ENCODE data around the gene NOL11. TPM values are rescaled to one million over a fixed set of nuclear protein-coding genes. Genes with fewer than 3 reads are reported as not detected.
"Not testable (repeated sequence)": the region's sequence is repeated elsewhere in the genome, so short reads cannot be mapped to it uniquely, and the experiment has no call there.

The NOL11 gene
- total RNA-seq, 1 donor from 2014 or later, result 90.4 TPM

DNA sequence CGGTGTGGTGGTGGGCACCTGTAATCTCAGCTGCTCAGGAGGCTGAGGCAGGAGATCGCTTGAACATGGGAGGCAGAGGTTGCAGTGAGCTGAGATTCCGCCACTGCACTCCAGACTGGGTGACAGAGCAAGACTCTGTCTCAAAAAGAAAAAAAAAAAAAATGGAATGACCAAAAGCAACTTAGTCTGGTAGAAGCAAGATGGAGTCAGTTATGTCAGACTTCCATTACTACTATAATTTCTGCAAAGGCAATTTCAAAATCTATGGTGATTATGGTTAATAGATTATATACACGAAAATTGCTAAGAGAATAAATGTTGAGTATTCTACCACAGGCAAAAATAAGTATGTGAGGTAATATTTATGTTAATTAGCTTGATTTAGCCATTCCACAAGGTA, 32.3 kb downstream of the NOL11 start:
- H3K27me3 ChIP-seq, result no peaks in the 10 kb centered on the region
- H2AFZ ChIP-seq (replicated peaks), result no peak overlapping the region
- H3K9me3 ChIP-seq (ENCODE audit: low read depth), result no peaks in the 10 kb centered on the region
- H3F3A ChIP-seq (ENCODE audit: low read depth), result peaks cover 11% of the 10 kb centered on the region
- H3K79me2 ChIP-seq (ENCODE audit: low read depth), result no peaks in the 10 kb centered on the region
- no peak overlapping the region for H3K27ac ChIP-seq
- no peak for DNase-seq (ENCODE audit: low spot score)
- H3K4me3 ChIP-seq, result no peak overlapping the region
- TF ChIP-seq CTCF (IDR thresholded peaks at IDR 0.05) (no peak), EZH2 (IDR thresholded peaks at IDR 0.05) (no peak), EZH2phosphoT487 (IDR thresholded peaks at IDR 0.05) (no peak)
- peaks cover 7% of the 10 kb centered on the region for H3K36me3 ChIP-seq
- Mint-ChIP-seq H3K27me3 (ENCODE audit: insufficient read depth, low read depth) (no peaks in the 10 kb centered on the region), H3K27ac (no peak overlapping the region), H3K9me3 (no peaks in the 10 kb centered on the region), H3K4me3 (no peak overlapping the region), H3K4me1 (no peaks in the 10 kb centered on the region), H3K36me3 (peaks cover 16% of the 10 kb centered on the region)
- H4K20me1 ChIP-seq (ENCODE audit: low read depth), result no peaks in the 10 kb centered on the region
- no peak overlapping the region for H3K9ac ChIP-seq
- no peaks in the 10 kb centered on the region for H3K4me1 ChIP-seq
- no peak overlapping the region for H3K4me2 ChIP-seq

DNA sequence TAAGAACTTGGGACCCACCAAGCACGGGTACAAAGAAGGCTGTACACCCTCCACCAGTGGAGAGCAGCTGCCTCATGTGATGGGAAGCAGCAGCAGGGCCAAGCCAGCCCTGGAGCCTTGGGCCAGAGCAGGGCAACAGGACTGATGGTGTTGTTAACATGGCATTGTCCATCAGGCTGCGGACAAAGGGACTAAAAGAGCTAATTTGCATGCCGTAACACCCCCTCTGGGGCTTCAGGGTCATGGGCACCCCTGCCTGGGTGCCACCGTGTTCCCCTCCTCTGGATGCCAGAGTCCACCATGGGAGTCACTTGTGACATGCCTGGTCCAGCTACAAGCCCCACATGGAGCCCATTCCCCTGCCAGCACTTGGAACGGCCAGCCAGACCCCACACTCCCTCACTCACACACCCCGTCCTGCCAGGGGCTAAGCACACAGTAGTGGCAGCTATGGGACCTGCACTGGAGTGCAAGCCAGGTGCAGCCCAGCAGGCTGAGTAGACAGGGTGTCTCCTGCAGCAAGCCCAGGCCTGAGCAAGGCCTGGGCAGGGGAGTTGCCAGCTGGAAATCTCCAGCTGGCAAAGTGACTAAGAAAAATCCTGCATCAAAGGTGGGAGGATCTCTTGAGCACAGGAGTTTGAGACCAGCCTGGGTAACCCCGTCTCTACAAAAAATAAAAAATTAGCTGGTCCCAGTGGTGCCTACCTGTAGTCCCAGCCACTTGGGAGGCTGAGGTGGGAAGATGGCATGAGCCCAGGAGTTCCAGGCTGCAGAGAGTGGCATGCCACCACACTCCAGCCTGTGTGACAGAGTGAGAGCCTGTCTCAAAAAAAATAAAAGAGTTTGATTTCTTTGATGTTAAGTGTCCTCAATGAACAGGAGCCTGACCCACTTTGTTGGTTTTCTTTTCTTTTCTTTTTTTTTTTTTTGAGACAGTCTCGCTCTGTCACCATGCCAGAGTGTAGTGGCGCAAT, 33.7 kb downstream of the NOL11 start:
- no peaks in the 10 kb centered on the region for H3K27me3 ChIP-seq
- Mint-ChIP-seq H3K9me3 (peaks cover 3% of the 10 kb centered on the region), H3K4me1 (peaks cover 4% of the 10 kb centered on the region), H3K4me3 (no peak overlapping the region), H3K27me3 (ENCODE audit: insufficient read depth, low read depth) (no peaks in the 10 kb centered on the region), H3K36me3 (peaks cover 24% of the 10 kb centered on the region), H3K27ac (no peak overlapping the region)
- no peaks in the 10 kb centered on the region for H3K79me2 ChIP-seq (ENCODE audit: low read depth)
- H3K36me3 ChIP-seq, result no peaks in the 10 kb centered on the region
- no peak for TF ChIP-seq EZH2phosphoT487 (IDR thresholded peaks at IDR 0.05)
- no peak for TF ChIP-seq CTCF (IDR thresholded peaks at IDR 0.05)
- TF ChIP-seq EZH2 (IDR thresholded peaks at IDR 0.05), result no peak
- peaks cover 22% of the 10 kb centered on the region for H3F3A ChIP-seq (ENCODE audit: low read depth)
- no peak overlapping the region for H2AFZ ChIP-seq (replicated peaks)
- H3K9me3 ChIP-seq (ENCODE audit: low read depth), result no peaks in the 10 kb centered on the region
- no peak overlapping the region for H3K4me3 ChIP-seq
- peak overlapping the region; percentile 27 for H3K27ac ChIP-seq
- DNase-seq (ENCODE audit: low spot score), result no peak
- H3K4me1 ChIP-seq, result no peaks in the 10 kb centered on the region
- H3K4me2 ChIP-seq, result no peak overlapping the region
- no peak overlapping the region for H3K9ac ChIP-seq
- H4K20me1 ChIP-seq (ENCODE audit: low read depth), result no peaks in the 10 kb centered on the region

DNA sequence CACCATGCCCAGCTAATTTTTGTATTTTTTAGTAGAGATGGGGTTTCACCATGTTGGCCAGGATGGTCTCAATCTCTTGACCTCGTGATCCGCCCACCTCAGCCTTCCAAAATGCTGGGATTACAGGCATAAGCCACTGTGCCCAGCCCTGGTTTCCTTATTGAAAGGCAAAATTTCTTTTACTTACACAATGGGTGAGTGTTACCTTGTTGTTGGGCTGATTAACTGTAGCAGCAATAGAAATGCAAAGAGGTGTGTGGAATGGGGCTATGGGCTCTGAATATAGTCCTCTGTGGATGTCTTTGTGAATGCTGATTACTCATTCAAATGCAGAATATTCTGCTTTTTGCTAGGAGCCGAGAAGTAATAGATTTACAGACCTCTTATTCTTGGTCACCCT, 34.4 kb downstream of the NOL11 start:
- H3K36me3 ChIP-seq; H4K20me1 ChIP-seq (ENCODE audit: low read depth); H3K27ac Mint-ChIP-seq; H3K4me3 ChIP-seq; H3K9me3 Mint-ChIP-seq; H3K4me3 Mint-ChIP-seq; H3K27me3 Mint-ChIP-seq (ENCODE audit: insufficient read depth, low read depth); H3K9me3 ChIP-seq (ENCODE audit: low read depth); DNase-seq (ENCODE audit: low spot score); H3K27me3 ChIP-seq; H3K4me2 ChIP-seq; H3K4me1 Mint-ChIP-seq; H3K4me1 ChIP-seq; H2AFZ ChIP-seq (replicated peaks); H3K27ac ChIP-seq; H3K79me2 ChIP-seq (ENCODE audit: low read depth); H3K9ac ChIP-seq: not testable (repeated sequence)
- H3F3A ChIP-seq (ENCODE audit: low read depth), result peaks cover 22% of the 10 kb centered on the region
- peaks cover 24% of the 10 kb centered on the region for H3K36me3 Mint-ChIP-seq

- H3K27ac ChIP-seq, result no peak overlapping the region
- no peaks in the 10 kb centered on the region for H3K27me3 ChIP-seq
- no peak overlapping the region for H2AFZ ChIP-seq (replicated peaks)
- H3K27me3 Mint-ChIP-seq (ENCODE audit: insufficient read depth, low read depth), result no peaks in the 10 kb centered on the region
- no peak for DNase-seq (ENCODE audit: low spot score)
- no peaks in the 10 kb centered on the region for H3K36me3 ChIP-seq
- no peaks in the 10 kb centered on the region for H3K4me1 ChIP-seq
- TF ChIP-seq EZH2phosphoT487 (IDR thresholded peaks at IDR 0.05), result no peak
- TF ChIP-seq CTCF (IDR thresholded peaks at IDR 0.05), result no peak
- TF ChIP-seq EZH2 (IDR thresholded peaks at IDR 0.05), result no peak
- H3K4me1 Mint-ChIP-seq, result peaks cover 5% of the 10 kb centered on the region
- no peaks in the 10 kb centered on the region for H4K20me1 ChIP-seq (ENCODE audit: low read depth)
- no peaks in the 10 kb centered on the region for H3K79me2 ChIP-seq (ENCODE audit: low read depth)
- H3K9me3 ChIP-seq (ENCODE audit: low read depth), result no peaks in the 10 kb centered on the region
- no peak overlapping the region for H3K4me2 ChIP-seq
- peaks cover 22% of the 10 kb centered on the region for H3F3A ChIP-seq (ENCODE audit: low read depth)
- peaks cover 3% of the 10 kb centered on the region for H3K9me3 Mint-ChIP-seq
- H3K4me3 Mint-ChIP-seq, result peak overlapping the region; percentile 36
- peaks cover 19% of the 10 kb centered on the region for H3K36me3 Mint-ChIP-seq
- H3K9ac ChIP-seq, result no peak overlapping the region
- no peak overlapping the region for H3K4me3 ChIP-seq
- H3K27ac Mint-ChIP-seq, result peak overlapping the region; percentile 2
These were observed 35.3 kb downstream of the NOL11 start for GRCh38 chr17:67753026-67753425.
